B cell (primary cell): ENCODE data around the gene CD1B. TPM values are rescaled to one million over a fixed set of nuclear protein-coding genes. Genes with fewer than 3 reads are reported as not detected.

ENCODE experiments used
- ATAC-seq: fragments of 200-7000 bp; cut with Tn5 transposase; one replicate; pipeline ENCODE4 v1.10.0; 2021; ENCODE audit warnings: low read depth, mild to moderate bottlenecking, moderate number of reproducible peaks, moderate library complexity
- CTCF ChIA-PET: fragments of 350-600 bp; sonication (Branson Sonifier 250); formaldehyde crosslinking; loops from one replicate; lab custom pipeline; 2021; ENCODE audit warnings: antibody characterized with exemption, inconsistent platforms; lab: Charles Lee
- POLR2A ChIA-PET: fragments of 350-600 bp; sonication (Branson Sonifier 250); formaldehyde crosslinking; loops from one replicate; lab custom pipeline; 2021; ENCODE audit warnings: antibody characterized with exemption; lab: Charles Lee
- DNase-seq: peaks from one replicate; pipeline ENCODE4 v3.0.0; 2013
- H2AFZ ChIP-seq: 2 replicates; pipeline ENCODE4 v1.6.1; 2012; ENCODE audit warnings: mild to moderate bottlenecking, low read depth, low read length; ENCODE audit not compliant: insufficient read depth, poor library complexity, severe bottlenecking
- H3K27ac ChIP-seq, 2 donors: 1 replicate in 1 of 2; 2 replicates in 1 of 2; pipeline ENCODE4 v1.5.1; 2012 to 2013; ENCODE audit warnings: low read length in 2 of 2, mild to moderate bottlenecking in 2 of 2, moderate library complexity in 1 of 2
- H3K27me3 ChIP-seq, 4 experiments: fragments of 200-600 bp in 1 of 4; sonication (generic) in 1 of 4; replicated peaks in 1 of 4; 1 replicate in 2 of 4; 2 replicates in 2 of 4; pipeline versions ENCODE4 v1.6.1 to v1.7.0; 2013 to 2016; ENCODE audit warnings: low read length in 3 of 4, mild to moderate bottlenecking in 2 of 4, mixed read lengths in 1 of 4, moderate library complexity in 1 of 4; ENCODE audit not compliant: insufficient read depth in 4 of 4, control insufficient read depth in 3 of 4; ENCODE audit errors: control extremely low read depth in 1 of 4
- H3K36me3 ChIP-seq, 2 experiments: replicated peaks in 1 of 2; 1 replicate in 1 of 2; 2 replicates in 1 of 2; pipeline versions ENCODE4 v1.6.1 to v1.7.1; 2013; ENCODE audit warnings: low read length in 1 of 2; ENCODE audit not compliant: insufficient read depth in 2 of 2, control insufficient read depth in 1 of 2; ENCODE audit errors: control extremely low read depth in 1 of 2, extremely low read depth in 1 of 2
- H3K4me1 ChIP-seq, 2 donors: fragments of 200-600 bp in 1 of 2; sonication (generic) in 1 of 2; 1 replicate in 1 of 2; 2 replicates in 1 of 2; pipeline versions ENCODE4 v1.5.1 to v1.6.1; 2013 to 2017; ENCODE audit warnings: low read length in 2 of 2; ENCODE audit not compliant: control insufficient read depth in 2 of 2, insufficient read depth in 2 of 2
- H3K4me2 ChIP-seq: replicated peaks from 2 replicates; pipeline ENCODE3; 2012; ENCODE audit warnings: mild to moderate bottlenecking, low read depth, low read length; ENCODE audit not compliant: poor library complexity, severe bottlenecking
- H3K4me3 ChIP-seq, 5 experiments: fragments of 200-600 bp in 1 of 5; sonication (generic) in 1 of 5; 1 replicate in 3 of 5; 2 replicates in 2 of 5; pipeline versions ENCODE4 v1.5.1 to v1.7.0; 2011 to 2016; ENCODE audit warnings: low read length in 4 of 5, mild to moderate bottlenecking in 4 of 5, low read depth in 2 of 5, control low read depth in 1 of 5, moderate library complexity in 1 of 5; ENCODE audit not compliant: insufficient read depth in 1 of 5; ENCODE audit errors: control extremely low read depth in 1 of 5, extremely low read depth in 1 of 5
- H3K79me2 ChIP-seq: fragments of 200-600 bp; sonication (generic); one replicate; pipeline ENCODE4 v1.6.0; 2016; ENCODE audit warnings: low read length; ENCODE audit not compliant: control insufficient read depth, insufficient read depth
- H3K9ac ChIP-seq: fragments of 200-600 bp; sonication (generic); 2 replicates; pipeline ENCODE4 v1.6.1; 2017; ENCODE audit warnings: mild to moderate bottlenecking, low read length, moderate library complexity
- H3K9me3 ChIP-seq, 3 donors: one replicate each; pipeline versions ENCODE4 v1.6.1 to v1.7.1; 2013; ENCODE audit warnings: low read length in 2 of 3; ENCODE audit not compliant: control insufficient read depth in 2 of 3, insufficient read depth in 1 of 3; ENCODE audit errors: control extremely low read depth in 1 of 3
- H4K20me1 ChIP-seq: 2 replicates; pipeline ENCODE4 v1.6.0; 2012; ENCODE audit warnings: mild to moderate bottlenecking, low read length; ENCODE audit not compliant: insufficient read depth, control insufficient read depth, poor library complexity, severe bottlenecking
- H3K27ac Mint-ChIP-seq: one replicate; pipeline ENCODE4 v1.8.0; 2021; ENCODE audit warnings: mixed read lengths
- H3K27me3 Mint-ChIP-seq: one replicate; pipeline ENCODE4 v1.8.0; 2021; ENCODE audit warnings: mixed read lengths
- H3K4me1 Mint-ChIP-seq: one replicate; pipeline ENCODE4 v1.8.0; 2021; ENCODE audit warnings: mixed read lengths
- H3K4me3 Mint-ChIP-seq: one replicate; pipeline ENCODE4 v1.8.0; 2021; ENCODE audit warnings: mixed read lengths
- H3K9me3 Mint-ChIP-seq: one replicate; pipeline ENCODE4 v1.8.0; 2022; ENCODE audit warnings: mixed read lengths; ENCODE audit not compliant: insufficient read depth
- EZH2 ChIP-seq: IDR thresholded peaks from 2 replicates; pipeline ENCODE4 v1.6.1; 2012; ENCODE audit warnings: borderline replicate concordance, low read depth, mild to moderate bottlenecking, moderate library complexity, low read length; ENCODE audit not compliant: insufficient read depth, poor library complexity, severe bottlenecking
- WGBS: methylation state at CpG from one replicate; pipeline ENCODE4 v1.1.5; 2013; ENCODE audit warnings: missing lambda C conversion rate; ENCODE audit not compliant: insufficient coverage; 5-methylcytosine and 5-hydroxymethylcytosine counted together
- intact Hi-C: fragments of 100-400 bp; cut with micrococcal nuclease; formaldehyde crosslinking; loops from one replicate; pipeline ENCODE4 v1.10.0; 2022
- polyA plus RNA-seq: library from polyadenylated mRNA; depleted of rRNA; stranded (reverse); fragments of >200 nt; gene quantifications from 2 replicates; pipeline ENCODE4 v1.2.3, GENCODE V29; 2012
- total RNA-seq, 2 donors: library from RNA; stranded (reverse); fragments of 120-200 nt in 1 of 2; gene quantifications; 1 replicate in 1 of 2; 2 replicates in 1 of 2; pipeline versions ENCODE4 v1.2.3 to v1.2.4, GENCODE V29; 2013 to 2022
- TF ChIP-seq, protein P1 (sequence below): fragments of 200-600 bp; IDR thresholded peaks from one replicate; pipeline ENCODE4 v1.8.0; 2022; ENCODE audit warnings: antibody characterized with exemption, mild to moderate bottlenecking

CD1B gene
- total and polyA plus RNA-seq, 2 donors (not counting 1 experiment from before 2014, with no cell fraction given): 0.09 TPM; not detected in 1

DNA sequence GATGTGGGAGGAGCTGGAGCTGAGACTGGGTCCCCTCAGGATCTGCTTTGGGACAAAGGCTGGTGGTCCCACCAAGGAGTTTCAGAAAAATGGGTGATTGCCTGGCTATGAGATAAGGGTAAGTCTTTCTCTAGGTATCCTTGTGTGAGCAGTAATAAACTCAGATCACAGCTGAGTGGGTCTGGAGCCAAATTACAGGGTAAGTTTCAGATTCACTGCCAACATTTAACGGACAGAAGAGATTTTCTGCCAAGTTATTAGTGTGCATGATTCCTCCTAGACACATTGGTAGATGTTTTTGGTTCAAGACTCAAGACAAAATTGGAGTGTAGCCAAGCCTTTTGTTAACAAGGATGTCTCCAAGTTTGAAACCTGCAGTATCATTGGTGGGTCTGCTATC lies 7.5 kb downstream of the CD1B start:
- Histone ChIP-seq H2AFZ (no peak overlapping the region), H3K79me2 (no peaks in the 10 kb centered on the region), H3K27ac (no peak overlapping the region), H3K9ac (no peak overlapping the region), H4K20me1 (no peaks in the 10 kb centered on the region), H3K4me3 (no peak overlapping the region), H3K27me3 (no peaks in the 10 kb centered on the region), H3K36me3 (no peaks in the 10 kb centered on the region), H3K9me3 (peaks cover 9 to 13% (median 12%) of the 10 kb centered on the region in 3 donors), H3K4me2 (no peak overlapping the region), H3K4me1 (peaks cover 5 to 7% of the 10 kb centered on the region in 2 donors)
- no peak for DNase-seq
- WGBS: no CpG with 5 or more reads among the region's 1 CpG
- TF ChIP-seq, protein P1, sequence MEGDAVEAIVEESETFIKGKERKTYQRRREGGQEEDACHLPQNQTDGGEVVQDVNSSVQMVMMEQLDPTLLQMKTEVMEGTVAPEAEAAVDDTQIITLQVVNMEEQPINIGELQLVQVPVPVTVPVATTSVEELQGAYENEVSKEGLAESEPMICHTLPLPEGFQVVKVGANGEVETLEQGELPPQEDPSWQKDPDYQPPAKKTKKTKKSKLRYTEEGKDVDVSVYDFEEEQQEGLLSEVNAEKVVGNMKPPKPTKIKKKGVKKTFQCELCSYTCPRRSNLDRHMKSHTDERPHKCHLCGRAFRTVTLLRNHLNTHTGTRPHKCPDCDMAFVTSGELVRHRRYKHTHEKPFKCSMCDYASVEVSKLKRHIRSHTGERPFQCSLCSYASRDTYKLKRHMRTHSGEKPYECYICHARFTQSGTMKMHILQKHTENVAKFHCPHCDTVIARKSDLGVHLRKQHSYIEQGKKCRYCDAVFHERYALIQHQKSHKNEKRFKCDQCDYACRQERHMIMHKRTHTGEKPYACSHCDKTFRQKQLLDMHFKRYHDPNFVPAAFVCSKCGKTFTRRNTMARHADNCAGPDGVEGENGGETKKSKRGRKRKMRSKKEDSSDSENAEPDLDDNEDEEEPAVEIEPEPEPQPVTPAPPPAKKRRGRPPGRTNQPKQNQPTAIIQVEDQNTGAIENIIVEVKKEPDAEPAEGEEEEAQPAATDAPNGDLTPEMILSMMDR: no peak
- no peak for TF ChIP-seq EZH2
- ChIA-PET POLR2A (no interaction called here), CTCF (interaction anchor here (1.3 to 14.2 kb wide), 4 partner anchors 12 to 119 kb away, joined by 3 to 280 read pairs (median 9); no protein-coding TSS in a partner anchor)
- no peak for ATAC-seq
- H3K4me1 Mint-ChIP-seq: peaks cover 17% of the 10 kb centered on the region
- intact Hi-C loops: no loop called here
- no peak overlapping the region for H3K27ac Mint-ChIP-seq
- no peak overlapping the region for H3K4me3 Mint-ChIP-seq
- peaks cover 6% of the 10 kb centered on the region for H3K9me3 Mint-ChIP-seq
- no peaks in the 10 kb centered on the region for H3K27me3 Mint-ChIP-seq

DNA sequence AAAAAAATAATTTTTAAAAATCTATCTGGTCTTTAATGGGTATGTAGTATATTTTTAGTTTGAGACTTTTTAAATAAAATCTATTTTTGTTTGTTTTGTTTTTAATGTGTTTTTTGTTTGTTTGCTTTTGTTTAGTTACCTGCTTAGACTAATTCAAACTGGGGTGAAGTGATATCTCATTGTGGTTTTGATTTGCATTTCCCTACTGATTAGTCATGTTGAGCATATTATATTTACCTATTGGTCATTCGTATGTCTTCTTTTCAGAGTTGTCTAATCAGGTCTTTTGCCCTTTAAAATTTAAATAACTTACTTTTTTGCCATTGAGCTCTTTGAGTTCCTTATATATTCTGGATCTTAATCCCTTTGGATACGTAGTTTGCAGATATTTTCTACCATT lies 20.3 kb downstream of the CD1B start:
- POLR2A ChIA-PET: interaction anchor here (0.6 kb wide), 1 partner anchor 183 kb away, joined by 8 read pairs; no protein-coding TSS in a partner anchor
- TF ChIP-seq, protein P1: no peak
- no peak for TF ChIP-seq EZH2
- Histone ChIP-seq H3K36me3 (no peaks in the 10 kb centered on the region), H3K4me2 (peak overlapping the region; percentile 17), H4K20me1 (no peaks in the 10 kb centered on the region), H3K79me2 (no peaks in the 10 kb centered on the region), H3K27ac (no peak overlapping the region), H3K4me3 (no peak overlapping the region), H3K9me3 (peaks cover 0 to 3% (median 0%) of the 10 kb centered on the region in 3 donors), H2AFZ (no peak overlapping the region), H3K9ac (no peak overlapping the region), H3K4me1 (peaks cover 0 to 14% of the 10 kb centered on the region in 2 donors), H3K27me3 (no peaks in the 10 kb centered on the region)
- Mint-ChIP-seq H3K27ac (no peak overlapping the region), H3K4me1 (peaks cover 22% of the 10 kb centered on the region), H3K9me3 (peaks cover 8% of the 10 kb centered on the region), H3K4me3 (no peak overlapping the region), H3K27me3 (no peaks in the 10 kb centered on the region)
- ATAC-seq (no peak), DNase-seq (no peak)
- intact Hi-C loops: no loop called here
- no CpG with 5 or more reads among the region's 2 CpGs for WGBS
- CTCF ChIA-PET: no interaction called here
